ENCODE data around the gene KNDC1.

The KNDC1 gene

DNA sequence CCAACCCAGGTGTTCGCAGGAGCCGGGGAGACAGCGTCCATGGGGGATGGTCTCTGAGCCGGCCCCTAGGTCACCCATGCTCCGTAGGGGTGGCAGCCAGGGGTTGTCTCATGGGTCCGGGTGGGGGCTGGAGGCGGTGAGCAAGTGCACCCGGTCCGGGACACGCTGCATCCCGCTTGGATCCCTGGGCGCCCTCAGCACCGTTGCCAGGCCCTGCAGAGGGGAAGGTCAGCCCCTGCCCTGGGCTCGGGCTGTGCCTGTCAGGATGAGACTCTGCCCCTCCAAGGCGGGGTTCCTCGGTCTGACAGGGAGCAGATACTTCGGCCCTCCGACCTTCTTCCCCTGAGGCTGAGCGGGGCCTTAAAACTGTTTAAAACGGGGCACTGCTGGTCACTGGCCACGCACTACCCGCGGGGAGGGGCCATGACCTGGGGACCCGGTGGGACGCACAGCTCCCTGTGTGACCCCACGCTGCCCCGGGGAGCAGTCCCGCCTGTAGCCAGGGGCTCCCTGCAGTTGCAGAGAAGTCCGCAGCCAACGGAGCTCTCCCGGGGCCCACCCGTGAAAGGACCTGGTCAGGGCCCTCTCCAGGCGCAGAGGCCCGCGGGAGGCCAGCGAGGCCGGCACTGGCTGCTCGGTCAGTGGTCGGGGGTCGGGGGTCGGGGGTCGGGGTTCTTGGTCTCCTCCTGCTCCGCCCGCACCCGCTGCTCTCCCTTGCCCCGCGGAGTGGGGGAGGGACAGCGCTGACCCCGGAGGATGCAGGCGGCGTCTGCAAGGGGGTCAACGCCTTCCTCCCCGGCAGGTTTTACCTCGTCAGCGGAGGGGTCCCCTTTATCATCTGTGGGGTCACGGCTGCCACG, 33.4 kb upstream of the KNDC1 start:
- H3K9me3 ChIP-seq (ENCODE audit: insufficient read depth, low read length), result no peaks in the 10 kb centered on the region
- H3K4me1 ChIP-seq (ENCODE audit: insufficient read depth, insufficient read length), result no peaks in the 10 kb centered on the region
- DNase-seq (ENCODE audit: low read depth, low spot score), result no peak

DNA sequence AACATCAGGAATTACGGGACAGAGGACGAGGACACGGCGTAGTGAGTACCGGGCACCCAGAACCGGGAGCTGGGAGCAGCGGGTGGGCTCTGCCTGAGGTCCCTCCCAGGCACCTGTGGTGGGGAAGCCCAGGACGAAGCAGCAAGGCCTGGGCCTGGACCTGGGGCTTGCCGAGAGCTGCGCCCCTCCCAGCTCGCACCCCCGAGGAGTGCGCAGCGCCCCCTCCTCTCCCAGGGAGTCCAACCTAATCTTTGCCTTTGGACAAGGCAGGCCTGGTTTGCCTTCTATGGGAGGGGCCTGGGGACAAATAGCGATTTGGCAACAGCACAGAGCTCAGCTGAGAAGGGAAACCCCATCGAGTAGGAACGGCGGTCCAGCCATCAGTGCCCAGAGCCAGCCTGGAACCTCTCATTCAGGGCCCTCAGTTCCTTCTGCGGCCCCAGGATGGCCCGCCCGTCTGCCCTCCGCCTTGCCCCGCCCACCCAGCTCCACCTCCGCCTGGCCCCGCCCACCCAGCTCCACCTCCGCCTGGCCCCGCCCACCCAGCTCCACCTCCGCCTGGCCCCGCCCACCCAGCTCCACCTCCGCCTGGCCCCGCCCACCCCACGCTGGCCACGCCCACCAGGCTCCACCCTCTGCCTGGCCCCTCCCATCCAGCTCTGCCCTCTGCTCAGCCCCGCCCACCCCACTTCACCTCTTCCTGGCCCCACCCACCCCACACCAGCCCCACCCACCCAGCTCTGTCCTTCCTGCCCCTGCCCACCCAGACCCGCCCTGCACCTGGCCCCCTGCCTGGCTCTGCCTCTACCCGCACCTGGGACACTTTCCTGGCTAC, 32.5 kb upstream of the KNDC1 start:
- Histone ChIP-seq H3K27me3 (ENCODE audit: insufficient read depth, insufficient read length) (peaks cover 20% of the 10 kb centered on the region), H3K4me1 (ENCODE audit: insufficient read depth, insufficient read length) (no peaks in the 10 kb centered on the region), H3K4me3 (ENCODE audit: insufficient read length, low read depth) (no peak overlapping the region), H3K36me3 (ENCODE audit: insufficient read depth, insufficient read length, low read length) (no peaks in the 10 kb centered on the region), H3K9ac (ENCODE audit: insufficient read length, low read depth) (no peak overlapping the region), H3K9me3 (ENCODE audit: insufficient read depth, low read length) (no peaks in the 10 kb centered on the region)
- no peak for TF ChIP-seq YY1 (IDR thresholded peaks at IDR 0.05; ENCODE audit: insufficient read depth, insufficient read length)
- no peak for TF ChIP-seq SUZ12 (IDR thresholded peaks at IDR 0.05; ENCODE audit: extremely low read depth, insufficient read depth, insufficient read length)
- no peak for TF ChIP-seq ZNF274 (IDR thresholded peaks at IDR 0.05; ENCODE audit: low read depth, low read length)
- DNase-seq (ENCODE audit: low read depth, low spot score), result no peak

More for the DNA sequence above, 33.4 kb upstream of the KNDC1 start:
- H3K4me3 ChIP-seq (ENCODE audit: insufficient read length, low read depth), result no peak overlapping the region
- no peak for TF ChIP-seq ZNF274 (IDR thresholded peaks at IDR 0.05; ENCODE audit: low read depth, low read length)
- TF ChIP-seq YY1 (IDR thresholded peaks at IDR 0.05; ENCODE audit: insufficient read depth, insufficient read length), result no peak
- no peak for TF ChIP-seq SUZ12 (IDR thresholded peaks at IDR 0.05; ENCODE audit: extremely low read depth, insufficient read depth, insufficient read length)
- no peak overlapping the region for H3K9ac ChIP-seq (ENCODE audit: insufficient read length, low read depth)
- no peaks in the 10 kb centered on the region for H3K36me3 ChIP-seq (ENCODE audit: insufficient read depth, insufficient read length, low read length)
- H3K27me3 ChIP-seq (ENCODE audit: insufficient read depth, insufficient read length), result peaks cover 20% of the 10 kb centered on the region

DNA sequence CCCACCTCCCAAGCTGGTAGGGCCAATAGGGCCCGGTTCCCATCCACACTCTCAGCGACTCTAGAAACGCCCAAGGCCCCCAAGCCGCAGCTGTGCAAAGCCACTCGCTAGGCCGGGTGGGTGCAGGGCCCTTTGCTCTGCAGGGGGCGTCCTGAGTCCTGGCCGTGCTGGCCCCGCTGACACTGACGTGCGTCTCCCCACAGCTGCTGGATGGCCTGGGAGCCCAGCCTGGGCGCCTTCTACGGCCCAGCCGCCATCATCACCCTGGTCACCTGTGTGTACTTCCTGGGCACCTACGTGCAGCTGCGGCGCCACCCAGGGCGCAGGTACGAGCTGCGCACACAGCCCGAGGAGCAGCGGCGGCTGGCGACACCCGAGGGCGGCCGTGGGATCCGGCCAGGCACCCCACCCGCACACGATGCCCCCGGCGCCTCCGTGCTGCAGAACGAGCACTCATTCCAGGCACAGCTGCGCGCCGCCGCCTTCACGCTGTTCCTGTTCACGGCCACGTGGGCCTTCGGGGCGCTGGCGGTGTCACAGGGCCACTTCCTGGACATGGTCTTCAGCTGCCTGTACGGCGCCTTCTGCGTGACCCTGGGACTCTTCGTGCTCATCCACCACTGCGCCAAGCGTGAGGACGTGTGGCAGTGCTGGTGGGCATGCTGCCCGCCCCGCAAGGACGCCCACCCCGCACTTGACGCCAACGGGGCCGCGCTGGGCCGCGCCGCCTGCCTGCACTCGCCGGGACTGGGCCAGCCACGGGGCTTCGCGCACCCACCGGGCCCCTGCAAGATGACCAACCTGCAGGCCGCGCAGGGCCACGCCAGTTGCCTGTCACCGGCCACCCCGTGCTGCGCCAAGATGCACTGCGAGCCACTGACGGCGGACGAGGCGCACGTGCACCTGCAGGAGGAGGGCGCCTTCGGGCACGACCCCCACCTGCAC, 31.6 kb upstream of the KNDC1 start:
- Histone ChIP-seq H3K27me3 (ENCODE audit: insufficient read depth, insufficient read length) (peaks cover 19% of the 10 kb centered on the region), H3K36me3 (ENCODE audit: insufficient read depth, insufficient read length, low read length) (no peaks in the 10 kb centered on the region), H3K4me1 (ENCODE audit: insufficient read depth, insufficient read length) (no peaks in the 10 kb centered on the region), H3K9me3 (ENCODE audit: insufficient read depth, low read length) (no peaks in the 10 kb centered on the region), H3K4me3 (ENCODE audit: insufficient read length, low read depth) (no peak overlapping the region), H3K9ac (ENCODE audit: insufficient read length, low read depth) (no peak overlapping the region)
- no peak for DNase-seq (ENCODE audit: low read depth, low spot score)
- TF ChIP-seq YY1 (IDR thresholded peaks at IDR 0.05; ENCODE audit: insufficient read depth, insufficient read length) (no peak), ZNF274 (IDR thresholded peaks at IDR 0.05; ENCODE audit: low read depth, low read length) (no peak), SUZ12 (IDR thresholded peaks at IDR 0.05; ENCODE audit: extremely low read depth, insufficient read depth, insufficient read length) (no peak)

DNA sequence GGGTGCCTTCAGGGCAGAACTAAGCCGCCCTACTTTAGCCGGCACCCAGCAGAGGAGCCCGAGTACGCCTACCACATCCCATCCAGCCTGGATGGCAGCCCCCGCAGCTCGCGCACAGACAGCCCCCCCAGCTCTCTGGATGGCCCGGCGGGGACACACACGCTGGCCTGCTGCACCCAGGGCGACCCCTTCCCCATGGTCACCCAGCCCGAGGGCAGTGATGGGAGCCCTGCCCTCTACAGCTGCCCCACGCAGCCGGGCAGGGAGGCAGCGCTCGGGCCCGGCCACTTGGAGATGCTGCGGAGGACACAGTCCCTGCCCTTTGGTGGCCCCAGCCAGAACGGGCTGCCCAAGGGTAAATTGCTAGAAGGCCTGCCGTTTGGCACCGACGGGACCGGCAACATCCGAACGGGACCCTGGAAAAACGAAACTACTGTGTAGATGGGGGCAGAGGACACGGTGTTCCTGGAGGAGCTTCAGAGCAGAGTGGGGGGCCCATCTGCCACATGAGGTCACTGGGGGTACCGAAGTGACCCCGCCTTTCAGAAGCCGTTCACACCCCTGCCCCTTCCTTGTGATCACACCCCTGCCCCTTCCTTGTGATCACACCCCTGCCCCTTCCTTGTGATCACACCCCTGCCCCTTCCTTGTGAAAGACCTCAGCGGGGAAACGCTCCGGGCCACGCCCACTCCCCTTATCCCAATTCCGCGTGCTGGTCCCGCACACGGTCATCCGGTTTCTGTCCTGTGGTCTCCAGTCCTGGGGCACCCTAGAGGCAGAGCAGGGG, 30.8 kb upstream of the KNDC1 start:
- no peak for DNase-seq (ENCODE audit: low read depth, low spot score)
- no peaks in the 10 kb centered on the region for H3K4me1 ChIP-seq (ENCODE audit: insufficient read depth, insufficient read length)

DNA sequence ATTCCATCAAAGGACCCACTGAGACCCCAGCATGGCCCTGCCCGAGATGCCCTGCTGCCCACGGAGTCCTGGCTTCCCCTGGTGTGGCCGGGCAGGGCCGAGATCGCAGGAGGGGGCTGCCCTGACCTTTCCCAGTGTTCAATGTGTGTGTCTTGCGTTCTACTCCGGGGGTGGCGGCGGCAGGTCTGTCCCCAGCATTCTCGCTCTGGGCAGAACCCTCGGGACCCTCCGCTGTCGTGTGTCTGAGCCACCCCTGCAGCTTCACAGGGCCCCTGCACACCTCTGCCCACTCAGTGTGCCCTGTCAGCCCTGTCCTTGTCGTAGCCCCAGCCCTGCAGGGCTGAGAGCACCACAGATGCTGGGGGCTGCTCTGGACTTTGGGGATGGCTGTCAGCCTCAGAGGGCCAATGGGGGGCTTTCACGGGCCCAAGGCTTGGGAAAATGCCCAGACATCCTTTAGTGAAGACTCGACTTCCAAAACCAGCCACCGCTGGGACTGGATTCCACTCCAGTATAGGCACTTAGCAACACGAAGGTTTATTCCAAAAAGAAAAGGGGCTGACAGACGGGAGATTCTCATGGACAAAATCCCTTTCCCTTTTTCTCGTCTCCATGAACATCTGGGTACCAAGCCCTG, 30.0 kb upstream of the KNDC1 start:
- Histone ChIP-seq H3K4me1 (ENCODE audit: insufficient read depth, insufficient read length) (no peaks in the 10 kb centered on the region), H3K9ac (ENCODE audit: insufficient read length, low read depth) (no peak overlapping the region), H3K36me3 (ENCODE audit: insufficient read depth, insufficient read length, low read length) (no peaks in the 10 kb centered on the region), H3K4me3 (ENCODE audit: insufficient read length, low read depth) (no peak overlapping the region), H3K27me3 (ENCODE audit: insufficient read depth, insufficient read length) (peaks cover 6% of the 10 kb centered on the region), H3K9me3 (ENCODE audit: insufficient read depth, low read length) (no peaks in the 10 kb centered on the region)
- no peak for DNase-seq (ENCODE audit: low read depth, low spot score)
- TF ChIP-seq SUZ12 (IDR thresholded peaks at IDR 0.05; ENCODE audit: extremely low read depth, insufficient read depth, insufficient read length), result no peak
- no peak for TF ChIP-seq YY1 (IDR thresholded peaks at IDR 0.05; ENCODE audit: insufficient read depth, insufficient read length)
- TF ChIP-seq ZNF274 (IDR thresholded peaks at IDR 0.05; ENCODE audit: low read depth, low read length), result no peak

More for the DNA sequence above, 30.8 kb upstream of the KNDC1 start:
- Histone ChIP-seq H3K27me3 (ENCODE audit: insufficient read depth, insufficient read length) (peaks cover 11% of the 10 kb centered on the region), H3K9ac (ENCODE audit: insufficient read length, low read depth) (no peak overlapping the region), H3K36me3 (ENCODE audit: insufficient read depth, insufficient read length, low read length) (no peaks in the 10 kb centered on the region), H3K4me3 (ENCODE audit: insufficient read length, low read depth) (no peak overlapping the region), H3K9me3 (ENCODE audit: insufficient read depth, low read length) (no peaks in the 10 kb centered on the region)
- TF ChIP-seq YY1 (IDR thresholded peaks at IDR 0.05; ENCODE audit: insufficient read depth, insufficient read length) (no peak), ZNF274 (IDR thresholded peaks at IDR 0.05; ENCODE audit: low read depth, low read length) (no peak), SUZ12 (IDR thresholded peaks at IDR 0.05; ENCODE audit: extremely low read depth, insufficient read depth, insufficient read length) (no peak)

DNA sequence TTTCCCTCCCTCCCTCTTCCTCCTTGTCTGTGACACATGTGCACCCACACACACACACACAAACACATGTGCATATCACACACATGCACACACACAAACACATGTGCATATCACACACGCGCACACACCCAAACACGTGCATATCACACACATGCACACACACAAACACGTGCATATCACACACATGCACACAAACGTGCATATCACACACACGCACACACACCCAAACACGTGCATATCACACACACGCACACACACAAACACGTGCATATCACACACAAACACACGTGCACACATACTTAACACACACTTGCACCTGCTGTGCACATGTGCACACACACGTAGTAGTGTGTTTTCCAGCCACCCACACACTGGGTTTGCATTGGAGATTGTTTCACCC, 29.4 kb upstream of the KNDC1 start:
- H3K36me3 ChIP-seq (ENCODE audit: insufficient read depth, insufficient read length, low read length), result no peaks in the 10 kb centered on the region
- no peak for DNase-seq (ENCODE audit: low read depth, low spot score)
- TF ChIP-seq ZNF274 (IDR thresholded peaks at IDR 0.05; ENCODE audit: low read depth, low read length), result no peak
- TF ChIP-seq YY1 (IDR thresholded peaks at IDR 0.05; ENCODE audit: insufficient read depth, insufficient read length), result no peak
- TF ChIP-seq SUZ12 (IDR thresholded peaks at IDR 0.05; ENCODE audit: extremely low read depth, insufficient read depth, insufficient read length), result no peak
- H3K9ac ChIP-seq (ENCODE audit: insufficient read length, low read depth), result no peak overlapping the region
- peaks cover 4% of the 10 kb centered on the region for H3K27me3 ChIP-seq (ENCODE audit: insufficient read depth, insufficient read length)
- no peaks in the 10 kb centered on the region for H3K9me3 ChIP-seq (ENCODE audit: insufficient read depth, low read length)
- H3K4me1 ChIP-seq (ENCODE audit: insufficient read depth, insufficient read length), result no peaks in the 10 kb centered on the region
- H3K4me3 ChIP-seq (ENCODE audit: insufficient read length, low read depth), result no peak overlapping the region
